KMS-11 (cell line): ENCODE measurements around the gene RPL13A.
A peak's percentile ranks its signal among the peaks of the same experiment; 100 is the strongest.

Experiments
- H2AFZ ChIP-seq: fragments of 200-600 bp; sonication (generic); 2 replicates; pipeline ENCODE4 v1.6.1; 2016; ENCODE audit warnings: antibody characterized with exemption, mixed run types, low read depth
- H3K27ac ChIP-seq: fragments of 200-600 bp; sonication (generic); 2 replicates; pipeline ENCODE4 v1.6.1; 2016; ENCODE audit warnings: mild to moderate bottlenecking, mixed run types
- H3K27me3 ChIP-seq: fragments of 200-600 bp; sonication (generic); 2 replicates; pipeline ENCODE4 v1.6.1; 2017; ENCODE audit warnings: mild to moderate bottlenecking, low read depth, mixed run types, moderate library complexity; ENCODE audit not compliant: insufficient read depth
- H3K36me3 ChIP-seq: fragments of 200-600 bp; sonication (generic); 2 replicates; pipeline ENCODE4 v1.6.1; 2017; ENCODE audit warnings: mild to moderate bottlenecking, mixed run types; ENCODE audit not compliant: insufficient read depth
- H3K4me1 ChIP-seq: fragments of 200-600 bp; sonication (generic); 2 replicates; pipeline ENCODE4 v1.6.1; 2016; ENCODE audit warnings: mild to moderate bottlenecking, low read depth, mixed run types; ENCODE audit not compliant: poor library complexity, severe bottlenecking
- H3K4me2 ChIP-seq: fragments of 200-600 bp; sonication (generic); 2 replicates; pipeline ENCODE4 v1.7.0; 2016; ENCODE audit warnings: mild to moderate bottlenecking, mixed run types
- H3K4me3 ChIP-seq: fragments of 200-600 bp; sonication (generic); IDR thresholded peaks from 2 replicates; pipeline ENCODE4 v1.6.1; 2017; ENCODE audit warnings: low read depth, low read length, mixed read lengths; ENCODE audit not compliant: insufficient read depth
- H3K79me2 ChIP-seq: fragments of 200-600 bp; sonication (generic); 2 replicates; pipeline ENCODE4 v1.6.1; 2016; ENCODE audit warnings: low read depth, mixed run types; ENCODE audit not compliant: insufficient read depth
- H3K9ac ChIP-seq: fragments of 200-600 bp; sonication (generic); 2 replicates; pipeline ENCODE4 v1.6.1; 2016; ENCODE audit warnings: mild to moderate bottlenecking, mixed run types
- H4K20me1 ChIP-seq: fragments of 200-600 bp; sonication (generic); 2 replicates; pipeline ENCODE4 v1.6.1; 2016; ENCODE audit warnings: mild to moderate bottlenecking, mixed run types; ENCODE audit not compliant: insufficient read depth
- TF ChIP-seq, protein P1 (sequence below): fragments of 200-600 bp; sonication (generic); conservative IDR thresholded peaks from 2 replicates; pipeline ENCODE4 v1.6.1; 2017; ENCODE audit warnings: low read depth, mild to moderate bottlenecking, antibody characterized with exemption, low read length, moderate library complexity, mixed read lengths

RPL13A gene

DNA sequence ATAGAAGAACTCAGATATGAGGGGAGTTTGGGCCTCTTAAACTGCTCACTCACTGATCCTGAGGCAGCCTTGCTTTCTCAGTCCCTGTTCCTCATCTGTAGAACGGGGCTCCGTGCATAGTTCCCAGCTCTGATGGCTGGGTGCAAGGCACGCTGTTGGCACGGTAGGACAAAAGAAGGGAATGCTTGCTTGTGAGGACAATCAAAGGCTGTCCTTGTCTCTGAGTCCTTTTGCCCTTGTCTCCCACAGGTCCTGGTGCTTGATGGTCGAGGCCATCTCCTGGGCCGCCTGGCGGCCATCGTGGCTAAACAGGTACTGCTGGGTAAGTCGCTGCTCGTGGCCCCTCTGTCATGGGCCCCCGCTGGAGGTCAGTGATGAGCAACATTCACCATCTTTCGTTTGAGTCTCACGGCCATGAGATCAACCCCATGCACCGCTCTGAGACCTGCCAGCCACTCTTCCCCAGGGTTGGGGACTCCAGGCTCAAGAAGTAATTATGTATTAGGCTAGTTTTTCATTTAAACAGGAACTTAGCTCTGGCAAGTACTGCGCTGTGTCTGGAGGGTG lies 2.3 kb downstream of the RPL13A start:
- peaks cover 37% of the 10 kb centered on the region for H3K79me2 ChIP-seq
- H3K27me3 ChIP-seq, result no peaks in the 10 kb centered on the region
- peaks cover 41% of the 10 kb centered on the region; the same call in 1 of the 2 replicates for H3K36me3 ChIP-seq
- peak overlapping the region; percentile 99 for H3K9ac ChIP-seq
- TF ChIP-seq, protein P1, sequence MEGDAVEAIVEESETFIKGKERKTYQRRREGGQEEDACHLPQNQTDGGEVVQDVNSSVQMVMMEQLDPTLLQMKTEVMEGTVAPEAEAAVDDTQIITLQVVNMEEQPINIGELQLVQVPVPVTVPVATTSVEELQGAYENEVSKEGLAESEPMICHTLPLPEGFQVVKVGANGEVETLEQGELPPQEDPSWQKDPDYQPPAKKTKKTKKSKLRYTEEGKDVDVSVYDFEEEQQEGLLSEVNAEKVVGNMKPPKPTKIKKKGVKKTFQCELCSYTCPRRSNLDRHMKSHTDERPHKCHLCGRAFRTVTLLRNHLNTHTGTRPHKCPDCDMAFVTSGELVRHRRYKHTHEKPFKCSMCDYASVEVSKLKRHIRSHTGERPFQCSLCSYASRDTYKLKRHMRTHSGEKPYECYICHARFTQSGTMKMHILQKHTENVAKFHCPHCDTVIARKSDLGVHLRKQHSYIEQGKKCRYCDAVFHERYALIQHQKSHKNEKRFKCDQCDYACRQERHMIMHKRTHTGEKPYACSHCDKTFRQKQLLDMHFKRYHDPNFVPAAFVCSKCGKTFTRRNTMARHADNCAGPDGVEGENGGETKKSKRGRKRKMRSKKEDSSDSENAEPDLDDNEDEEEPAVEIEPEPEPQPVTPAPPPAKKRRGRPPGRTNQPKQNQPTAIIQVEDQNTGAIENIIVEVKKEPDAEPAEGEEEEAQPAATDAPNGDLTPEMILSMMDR, result no peak
- H4K20me1 ChIP-seq, result peaks cover 14% of the 10 kb centered on the region
- no peak overlapping the region for H2AFZ ChIP-seq
- H3K4me1 ChIP-seq, result peaks cover 12% of the 10 kb centered on the region
- no peak overlapping the region for H3K4me3 ChIP-seq
- peak overlapping the region; percentile 94 for H3K27ac ChIP-seq
- peak overlapping the region; percentile 96 for H3K4me2 ChIP-seq

DNA sequence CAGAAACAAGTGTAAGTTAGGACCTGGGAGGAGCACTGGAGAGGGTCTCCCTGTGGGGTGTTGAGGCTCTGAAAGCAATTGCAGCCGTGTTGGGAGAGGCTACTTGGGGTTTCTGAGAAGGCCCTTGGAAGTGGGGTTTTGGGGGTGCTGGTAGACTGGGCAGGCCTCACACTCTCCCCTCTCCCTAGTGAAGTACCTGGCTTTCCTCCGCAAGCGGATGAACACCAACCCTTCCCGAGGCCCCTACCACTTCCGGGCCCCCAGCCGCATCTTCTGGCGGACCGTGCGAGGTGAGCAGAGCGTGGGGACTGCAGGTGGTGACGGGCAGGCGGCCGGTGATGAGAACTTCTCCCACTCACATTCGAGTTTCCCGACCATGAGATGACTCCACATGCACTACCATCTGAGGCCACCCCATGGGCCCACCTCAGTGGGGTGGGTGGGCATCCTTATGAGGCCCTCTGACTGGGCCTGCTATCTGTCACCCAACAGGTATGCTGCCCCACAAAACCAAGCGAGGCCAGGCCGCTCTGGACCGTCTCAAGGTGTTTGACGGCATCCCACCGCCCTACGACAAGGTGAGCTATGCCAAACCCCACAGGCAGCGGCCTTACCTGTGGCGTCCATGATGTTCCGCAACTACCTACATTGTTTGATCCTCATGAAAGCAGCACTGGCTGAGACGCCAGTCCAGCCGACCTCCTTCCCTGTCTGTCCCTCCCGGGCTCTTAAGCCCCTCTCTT lies 3.0 kb downstream of the RPL13A start:
- H3K27ac ChIP-seq, result peak overlapping the region; percentile 94
- peaks cover 41% of the 10 kb centered on the region; the same call in 1 of the 2 replicates for H3K36me3 ChIP-seq
- no peaks in the 10 kb centered on the region for H3K27me3 ChIP-seq
- TF ChIP-seq, protein P1, result no peak
- H3K9ac ChIP-seq, result peak overlapping the region; percentile 99; the same call in 1 of the 2 replicates
- peaks cover 14% of the 10 kb centered on the region for H3K4me1 ChIP-seq
- no peak overlapping the region for H3K4me3 ChIP-seq
- H3K4me2 ChIP-seq, result no peak overlapping the region
- H3K79me2 ChIP-seq, result peaks cover 37% of the 10 kb centered on the region
- peaks cover 14% of the 10 kb centered on the region for H4K20me1 ChIP-seq
- H2AFZ ChIP-seq, result no peak overlapping the region

DNA sequence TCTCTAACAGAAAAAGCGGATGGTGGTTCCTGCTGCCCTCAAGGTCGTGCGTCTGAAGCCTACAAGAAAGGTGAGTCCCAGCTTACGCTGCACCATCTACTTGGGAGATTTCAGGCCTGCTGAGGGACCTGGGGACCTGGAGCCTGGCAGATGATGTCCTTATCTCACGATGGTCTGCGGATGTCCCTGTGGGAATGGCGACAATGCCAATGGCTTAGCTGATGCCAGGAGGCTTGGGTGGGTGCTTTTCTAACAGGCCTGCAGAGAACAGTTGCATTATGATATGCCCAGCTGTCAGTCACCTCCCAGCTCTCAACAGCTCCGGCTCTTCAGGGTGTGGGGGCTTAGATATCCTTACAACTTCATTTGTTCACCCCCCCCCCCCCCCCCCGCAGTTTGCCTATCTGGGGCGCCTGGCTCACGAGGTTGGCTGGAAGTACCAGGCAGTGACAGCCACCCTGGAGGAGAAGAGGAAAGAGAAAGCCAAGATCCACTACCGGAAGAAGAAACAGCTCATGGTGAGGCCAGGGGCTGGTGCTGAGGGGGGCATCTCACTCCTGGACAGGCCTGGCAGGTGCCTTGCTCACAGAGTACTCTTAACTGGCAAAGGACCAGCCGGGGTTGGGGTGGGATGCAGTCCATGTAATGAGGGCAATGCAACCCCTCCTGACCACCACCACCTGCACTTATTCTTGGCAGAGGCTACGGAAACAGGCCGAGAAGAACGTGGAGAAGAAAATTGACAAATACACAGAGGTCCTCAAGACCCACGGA lies 3.8 kb downstream of the RPL13A start:
- peaks cover 17% of the 10 kb centered on the region for H3K4me1 ChIP-seq

More for the DNA sequence above, 3.8 kb downstream of the RPL13A start:
- no peak overlapping the region; the same call in 1 of the 2 replicates for H3K9ac ChIP-seq
- no peak overlapping the region for H2AFZ ChIP-seq
- H3K4me3 ChIP-seq, result no peak overlapping the region
- H3K4me2 ChIP-seq, result no peak overlapping the region
- H3K27me3 ChIP-seq, result no peaks in the 10 kb centered on the region
- H3K27ac ChIP-seq, result peak overlapping the region; percentile 94; the same call in 1 of the 2 replicates
- H4K20me1 ChIP-seq, result peaks cover 14% of the 10 kb centered on the region
- TF ChIP-seq, protein P1, result no peak
- peaks cover 41% of the 10 kb centered on the region; the same call in 1 of the 2 replicates for H3K36me3 ChIP-seq
- peaks cover 37% of the 10 kb centered on the region for H3K79me2 ChIP-seq
